Colonic mucosa (tissue), 4 donors: ENCODE results near the gene ZNRF2. TPM values are rescaled to one million over a fixed set of nuclear protein-coding genes. Genes with fewer than 3 reads are reported as not detected.

Source experiments
- DNase-seq: peaks from one replicate; pipeline ENCODE4 v3.0.0-alpha.2; 2020
- H3K27ac ChIP-seq: fragments of 200-600 bp; one replicate; pipeline ENCODE4 v1.8.0; 2021
- H3K27me3 ChIP-seq: fragments of 200-600 bp; one replicate; pipeline ENCODE4 v1.8.0; 2021
- H3K36me3 ChIP-seq: fragments of 200-600 bp; one replicate; pipeline ENCODE4 v1.8.0; 2021
- H3K4me1 ChIP-seq: fragments of 200-600 bp; one replicate; pipeline ENCODE4 v1.8.0; 2021; ENCODE audit warnings: mild to moderate bottlenecking
- H3K4me3 ChIP-seq: fragments of 200-600 bp; one replicate; pipeline ENCODE4 v1.8.0; 2021
- H3K9ac ChIP-seq, 2 donors: one replicate each; pipeline ENCODE4 v1.7.0; 2013; ENCODE audit warnings: control low read depth in 2 of 2, low read depth in 2 of 2, low read length in 2 of 2
- H3K9me3 ChIP-seq: fragments of 200-600 bp; one replicate; pipeline ENCODE4 v1.8.0; 2021
- intact Hi-C: fragments of 100-400 bp; cut with DNase I; formaldehyde crosslinking; loops from one replicate; pipeline ENCODE4 v1.14.1; 2022
- total RNA-seq, 2 donors: library from RNA; stranded (reverse); fragmentation: NEBNext Ultra II Directional in 1 of 2; extraction: Animal tissue kit (Norgen Biotek cat#: 25700) in 1 of 2; gene quantifications; one replicate each; pipeline ENCODE4 v1.2.1, GENCODE V29; 2021
- TF ChIP-seq, protein P1 (sequence below): fragments of 200-600 bp; IDR thresholded peaks from one replicate; pipeline ENCODE4 v1.8.0; 2022; ENCODE audit warnings: antibody characterized with exemption, mild to moderate bottlenecking
- donor health status: healthy.
- donor health status: DM: no; HTN: no; CAD: no.
- donor health status: DM: no; HTN: no; CAD: no.

The ZNRF2 gene
- total RNA-seq, 2 donors from 2014 or later = 42.4 to 45.9 TPM

GRCh38 chr7:30312178-30312577 is 27.8 kb downstream of the ZNRF2 start:
- intact Hi-C loops = no loop called here
- no peak overlapping the region for H3K27ac ChIP-seq
- no peaks in the 10 kb centered on the region for H3K27me3 ChIP-seq
- H3K9me3 ChIP-seq = no peaks in the 10 kb centered on the region
- no peak overlapping the region for H3K9ac ChIP-seq
- H3K4me1 ChIP-seq = no peaks in the 10 kb centered on the region
- no peak for DNase-seq
- TF ChIP-seq, protein P1, sequence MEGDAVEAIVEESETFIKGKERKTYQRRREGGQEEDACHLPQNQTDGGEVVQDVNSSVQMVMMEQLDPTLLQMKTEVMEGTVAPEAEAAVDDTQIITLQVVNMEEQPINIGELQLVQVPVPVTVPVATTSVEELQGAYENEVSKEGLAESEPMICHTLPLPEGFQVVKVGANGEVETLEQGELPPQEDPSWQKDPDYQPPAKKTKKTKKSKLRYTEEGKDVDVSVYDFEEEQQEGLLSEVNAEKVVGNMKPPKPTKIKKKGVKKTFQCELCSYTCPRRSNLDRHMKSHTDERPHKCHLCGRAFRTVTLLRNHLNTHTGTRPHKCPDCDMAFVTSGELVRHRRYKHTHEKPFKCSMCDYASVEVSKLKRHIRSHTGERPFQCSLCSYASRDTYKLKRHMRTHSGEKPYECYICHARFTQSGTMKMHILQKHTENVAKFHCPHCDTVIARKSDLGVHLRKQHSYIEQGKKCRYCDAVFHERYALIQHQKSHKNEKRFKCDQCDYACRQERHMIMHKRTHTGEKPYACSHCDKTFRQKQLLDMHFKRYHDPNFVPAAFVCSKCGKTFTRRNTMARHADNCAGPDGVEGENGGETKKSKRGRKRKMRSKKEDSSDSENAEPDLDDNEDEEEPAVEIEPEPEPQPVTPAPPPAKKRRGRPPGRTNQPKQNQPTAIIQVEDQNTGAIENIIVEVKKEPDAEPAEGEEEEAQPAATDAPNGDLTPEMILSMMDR = no peak
- no peaks in the 10 kb centered on the region for H3K36me3 ChIP-seq
- no peak overlapping the region for H3K4me3 ChIP-seq

GRCh38 chr7:30313348-30313747 is 29.0 kb downstream of the ZNRF2 start:
- Histone ChIP-seq H3K27ac (no peak overlapping the region), H3K4me3 (no peak overlapping the region), H3K9me3 (no peaks in the 10 kb centered on the region), H3K27me3 (no peaks in the 10 kb centered on the region), H3K4me1 (no peaks in the 10 kb centered on the region), H3K9ac (no peak overlapping the region), H3K36me3 (no peaks in the 10 kb centered on the region)
- no peak for DNase-seq
- TF ChIP-seq, protein P1 = no peak
- intact Hi-C loops = no loop called here

- H3K9ac ChIP-seq = no peak overlapping the region
- no peak overlapping the region for H3K4me3 ChIP-seq
- intact Hi-C loops = no loop called here
- no peak overlapping the region for H3K27ac ChIP-seq
- H3K4me1 ChIP-seq = no peaks in the 10 kb centered on the region
- DNase-seq = no peak
- TF ChIP-seq, protein P1 = no peak
- H3K9me3 ChIP-seq = no peaks in the 10 kb centered on the region
- no peaks in the 10 kb centered on the region for H3K36me3 ChIP-seq
- H3K27me3 ChIP-seq = no peaks in the 10 kb centered on the region
Observed at GRCh38 chr7:30313793-30314192, 29.4 kb downstream of the ZNRF2 start.

GRCh38 chr7:30315589-30315988 is 31.2 kb downstream of the ZNRF2 start:
- H3K4me1 ChIP-seq = no peaks in the 10 kb centered on the region
- H3K27me3 ChIP-seq = no peaks in the 10 kb centered on the region
- no peaks in the 10 kb centered on the region for H3K36me3 ChIP-seq
- no peak for DNase-seq
- H3K9ac ChIP-seq = no peak overlapping the region
- intact Hi-C loops = no loop called here
- H3K4me3 ChIP-seq = no peak overlapping the region
- H3K27ac ChIP-seq = no peak overlapping the region
- TF ChIP-seq, protein P1 = no peak
- no peaks in the 10 kb centered on the region for H3K9me3 ChIP-seq

- intact Hi-C loops = no loop called here
- Histone ChIP-seq H3K27ac (no peak overlapping the region), H3K4me3 (no peak overlapping the region), H3K36me3 (no peaks in the 10 kb centered on the region), H3K9ac (no peak overlapping the region), H3K4me1 (peaks cover 6% of the 10 kb centered on the region), H3K27me3 (no peaks in the 10 kb centered on the region), H3K9me3 (no peaks in the 10 kb centered on the region)
- TF ChIP-seq, protein P1 = no peak
- DNase-seq = no peak
Observed at GRCh38 chr7:30320392-30320791, 36.0 kb downstream of the ZNRF2 start.
